Astrocyte (in vitro differentiated cells and primary cell): ENCODE data around the gene SMTNL2. TPM values are rescaled to one million over a fixed set of nuclear protein-coding genes. Genes with fewer than 3 reads are reported as not detected.

ENCODE experiments used
- DNase-seq: peaks from one replicate; pipeline ENCODE4 v3.0.0-alpha.2; 2010; ENCODE audit warnings: low read depth
- FAIRE-seq: peaks from 2 replicates; lab custom pipeline; 2011; peaks lifted over from hg19 to GRCh38; lab: Jason Lieb, UNC
- H2AFZ ChIP-seq: 2 replicates; pipeline ENCODE4 v1.6.0; 2012; ENCODE audit warnings: low read depth, low read length, inconsistent platforms
- H3K27ac ChIP-seq: 2 replicates; pipeline ENCODE4 v1.5.1; 2011; ENCODE audit warnings: low read depth, low read length, inconsistent platforms
- H3K27me3 ChIP-seq: 2 replicates; pipeline ENCODE4 v1.6.0; 2011; ENCODE audit warnings: low read length, inconsistent platforms; ENCODE audit not compliant: insufficient read depth
- H3K36me3 ChIP-seq: 2 replicates; pipeline ENCODE4 v1.5.1; 2011; ENCODE audit warnings: low read length, inconsistent platforms; ENCODE audit not compliant: insufficient read depth
- H3K4me1 ChIP-seq: 2 replicates; pipeline ENCODE4 v1.5.1; 2011; ENCODE audit warnings: low read length, inconsistent platforms; ENCODE audit not compliant: insufficient read depth
- H3K4me2 ChIP-seq: 2 replicates; pipeline ENCODE4 v1.6.0; 2012; ENCODE audit warnings: low read length, inconsistent platforms
- H3K4me3 ChIP-seq: 2 replicates; pipeline ENCODE4 v1.5.1; 2011; ENCODE audit warnings: low read depth, mild to moderate bottlenecking, low read length, inconsistent platforms; ENCODE audit not compliant: insufficient read depth
- H3K79me2 ChIP-seq: 2 replicates; pipeline ENCODE4 v1.6.0; 2012; ENCODE audit warnings: mild to moderate bottlenecking, low read length, inconsistent platforms; ENCODE audit not compliant: insufficient read depth
- H3K9ac ChIP-seq: 2 replicates; pipeline ENCODE4 v1.6.0; 2012; ENCODE audit warnings: mild to moderate bottlenecking, low read length, inconsistent platforms
- H3K9me3 ChIP-seq: 2 replicates; pipeline ENCODE4 v1.5.1; 2012; ENCODE audit warnings: low read depth, mild to moderate bottlenecking, low read length, inconsistent platforms; ENCODE audit not compliant: insufficient read depth
- H4K20me1 ChIP-seq: 2 replicates; pipeline ENCODE4 v1.6.0; 2012; ENCODE audit warnings: low read length, inconsistent platforms; ENCODE audit not compliant: insufficient read depth
- H3K27ac Mint-ChIP-seq: one replicate; pipeline ENCODE4 v1.8.0; 2021; ENCODE audit warnings: mild to moderate bottlenecking, mixed read lengths; ENCODE audit not compliant: unreplicated experiment
- H3K27me3 Mint-ChIP-seq: one replicate; pipeline ENCODE4 v1.8.0; 2021; ENCODE audit warnings: low read depth, mixed read lengths; ENCODE audit not compliant: unreplicated experiment
- H3K36me3 Mint-ChIP-seq: one replicate; pipeline ENCODE4 v1.8.0; 2021; ENCODE audit warnings: low read depth, mixed read lengths; ENCODE audit not compliant: unreplicated experiment
- H3K4me1 Mint-ChIP-seq: one replicate; pipeline ENCODE4 v1.8.0; 2021; ENCODE audit warnings: low read depth, mixed read lengths; ENCODE audit not compliant: unreplicated experiment
- H3K4me3 Mint-ChIP-seq: one replicate; pipeline ENCODE4 v1.8.0; 2021; ENCODE audit warnings: mild to moderate bottlenecking, moderate library complexity, mixed read lengths; ENCODE audit not compliant: unreplicated experiment
- H3K9me3 Mint-ChIP-seq: one replicate; pipeline ENCODE4 v1.8.0; 2021; ENCODE audit warnings: mild to moderate bottlenecking, mixed read lengths; ENCODE audit not compliant: unreplicated experiment
- CTCF ChIP-seq: IDR thresholded peaks from 2 replicates; pipeline ENCODE4 v1.5.1; 2011; ENCODE audit warnings: low read depth, mild to moderate bottlenecking, inconsistent platforms, low read length, moderate library complexity; ENCODE audit not compliant: insufficient read depth
- EZH2 ChIP-seq: IDR thresholded peaks from 2 replicates; pipeline ENCODE4 v1.6.1; 2012; ENCODE audit warnings: mild to moderate bottlenecking, low read length, inconsistent platforms; ENCODE audit not compliant: insufficient read depth
- total RNA-seq: library from RNA; stranded (reverse); gene quantifications from 2 replicates; pipeline ENCODE4 v1.2.1, GENCODE V29; 2021

Gene SMTNL2
- total RNA-seq, 1 donor from 2014 or later, result 0.18 TPM

GRCh38 chr17:4642286-4642685, 58.0 kb downstream of the SMTNL2 start:
- Mint-ChIP-seq H3K27me3 (peaks cover 70% of the 10 kb centered on the region), H3K4me1 (no peaks in the 10 kb centered on the region), H3K36me3 (peaks cover 2% of the 10 kb centered on the region), H3K4me3 (no peak overlapping the region), H3K9me3 (peaks cover 4% of the 10 kb centered on the region), H3K27ac (no peak overlapping the region)
- H3K36me3 ChIP-seq, result no peaks in the 10 kb centered on the region
- no peaks in the 10 kb centered on the region for H4K20me1 ChIP-seq
- no peaks in the 10 kb centered on the region for H3K9me3 ChIP-seq
- no peak overlapping the region for H3K4me3 ChIP-seq
- no peaks in the 10 kb centered on the region for H3K79me2 ChIP-seq
- no peak overlapping the region for H3K4me2 ChIP-seq
- no peak for DNase-seq
- H3K4me1 ChIP-seq, result no peaks in the 10 kb centered on the region
- no peak overlapping the region for H3K27ac ChIP-seq
- H2AFZ ChIP-seq, result no peak overlapping the region
- no peak overlapping the region for H3K9ac ChIP-seq
- FAIRE-seq, result no peak
- no peak for TF ChIP-seq EZH2
- TF ChIP-seq CTCF, result no peak
- H3K27me3 ChIP-seq, result peaks cover 55% of the 10 kb centered on the region

- Mint-ChIP-seq H3K36me3 (peaks cover 2% of the 10 kb centered on the region), H3K4me1 (no peaks in the 10 kb centered on the region), H3K27me3 (peaks cover 62% of the 10 kb centered on the region), H3K27ac (no peak overlapping the region), H3K9me3 (peaks cover 4% of the 10 kb centered on the region), H3K4me3 (no peak overlapping the region)
- Histone ChIP-seq H3K79me2 (no peaks in the 10 kb centered on the region), H3K4me3 (no peak overlapping the region), H2AFZ (no peak overlapping the region), H3K4me1 (no peaks in the 10 kb centered on the region), H3K27ac (no peak overlapping the region), H4K20me1 (no peaks in the 10 kb centered on the region), H3K4me2 (no peak overlapping the region), H3K9me3 (no peaks in the 10 kb centered on the region), H3K9ac (no peak overlapping the region), H3K27me3 (peaks cover 58% of the 10 kb centered on the region), H3K36me3 (no peaks in the 10 kb centered on the region)
- FAIRE-seq (no peak), DNase-seq (no peak)
- TF ChIP-seq EZH2 (no peak), CTCF (no peak)
These were observed 59.3 kb downstream of the SMTNL2 start for GRCh38 chr17:4643676-4644075.

- no peaks in the 10 kb centered on the region for H3K9me3 ChIP-seq
- H4K20me1 ChIP-seq, result no peaks in the 10 kb centered on the region
- FAIRE-seq (no peak), DNase-seq (no peak)
- H3K27me3 Mint-ChIP-seq, result peaks cover 56% of the 10 kb centered on the region
- no peaks in the 10 kb centered on the region for H3K36me3 ChIP-seq
- no peaks in the 10 kb centered on the region for H3K79me2 ChIP-seq
- H3K27ac ChIP-seq, result no peak overlapping the region
- H2AFZ ChIP-seq, result no peak overlapping the region
- H3K4me2 ChIP-seq, result no peak overlapping the region
- no peak overlapping the region for H3K4me3 Mint-ChIP-seq
- no peak overlapping the region for H3K27ac Mint-ChIP-seq
- H3K27me3 ChIP-seq, result peaks cover 60% of the 10 kb centered on the region
- H3K4me1 Mint-ChIP-seq, result no peaks in the 10 kb centered on the region
- H3K4me3 ChIP-seq, result no peak overlapping the region
- peaks cover 2% of the 10 kb centered on the region for H3K36me3 Mint-ChIP-seq
- no peak overlapping the region for H3K9ac ChIP-seq
- H3K9me3 Mint-ChIP-seq, result peaks cover 4% of the 10 kb centered on the region
- no peaks in the 10 kb centered on the region for H3K4me1 ChIP-seq
- TF ChIP-seq CTCF, result no peak
- TF ChIP-seq EZH2, result no peak
These were observed 61.3 kb downstream of the SMTNL2 start for GRCh38 chr17:4645642-4646041.
